Large intestine (tissue), 3 donors: ENCODE data around the gene WNT11. TPM values are rescaled to one million over a fixed set of nuclear protein-coding genes. Genes with fewer than 3 reads are reported as not detected.
A peak's percentile ranks its signal among the peaks of the same experiment; 100 is the strongest.

Source experiments
- DNase-seq, 2 donors: peaks; one replicate each; pipeline versions ENCODE4 v3.0.0 to v3.0.0-alpha.2; 2013
- H3K27ac ChIP-seq: one replicate; pipeline ENCODE4 v1.5.1; 2013; ENCODE audit warnings: low read length
- H3K27me3 ChIP-seq: 2 replicates; pipeline ENCODE4 v1.6.1; 2013; ENCODE audit warnings: low read length; ENCODE audit not compliant: control insufficient read depth, insufficient read depth
- H3K36me3 ChIP-seq: 2 replicates; pipeline ENCODE4 v1.6.1; 2013; ENCODE audit warnings: low read length; ENCODE audit not compliant: control insufficient read depth, insufficient read depth
- H3K4me1 ChIP-seq: one replicate; pipeline ENCODE4 v1.6.1; 2013; ENCODE audit warnings: low read length; ENCODE audit not compliant: control insufficient read depth, insufficient read depth
- H3K4me3 ChIP-seq: one replicate; pipeline ENCODE4 v1.5.1; 2013; ENCODE audit warnings: low read length
- H3K9me3 ChIP-seq: one replicate; pipeline ENCODE4 v1.6.1; 2013; ENCODE audit warnings: mild to moderate bottlenecking, low read depth, low read length, moderate library complexity; ENCODE audit not compliant: control insufficient read depth
- WGBS: methylation state at CpG from one replicate; pipeline ENCODE4 v1.1.5; 2013; ENCODE audit warnings: low lambda C conversion rate; ENCODE audit not compliant: insufficient coverage; 5-methylcytosine and 5-hydroxymethylcytosine counted together
- polyA plus RNA-seq: library from polyadenylated mRNA; unstranded; fragments of 120-200 nt; gene quantifications from one replicate; pipeline ENCODE4 v1.2.1, GENCODE V29; 2013

The WNT11 gene
- polyA plus RNA-seq, 1 donor = 14.4 TPM

GRCh38 chr11:76162336-76163288, 43.7 kb downstream of the WNT11 start:
- Histone ChIP-seq H3K4me1 (peaks cover 9% of the 10 kb centered on the region), H3K9me3 (no peaks in the 10 kb centered on the region), H3K36me3 (no peaks in the 10 kb centered on the region), H3K27me3 (no peaks in the 10 kb centered on the region), H3K4me3 (no peak overlapping the region), H3K27ac (no peak overlapping the region)
- no CpG with 5 or more reads among the region's 15 CpGs for WGBS
- DNase-seq = peak in 1 of 2 donors; percentile 27

DNA sequence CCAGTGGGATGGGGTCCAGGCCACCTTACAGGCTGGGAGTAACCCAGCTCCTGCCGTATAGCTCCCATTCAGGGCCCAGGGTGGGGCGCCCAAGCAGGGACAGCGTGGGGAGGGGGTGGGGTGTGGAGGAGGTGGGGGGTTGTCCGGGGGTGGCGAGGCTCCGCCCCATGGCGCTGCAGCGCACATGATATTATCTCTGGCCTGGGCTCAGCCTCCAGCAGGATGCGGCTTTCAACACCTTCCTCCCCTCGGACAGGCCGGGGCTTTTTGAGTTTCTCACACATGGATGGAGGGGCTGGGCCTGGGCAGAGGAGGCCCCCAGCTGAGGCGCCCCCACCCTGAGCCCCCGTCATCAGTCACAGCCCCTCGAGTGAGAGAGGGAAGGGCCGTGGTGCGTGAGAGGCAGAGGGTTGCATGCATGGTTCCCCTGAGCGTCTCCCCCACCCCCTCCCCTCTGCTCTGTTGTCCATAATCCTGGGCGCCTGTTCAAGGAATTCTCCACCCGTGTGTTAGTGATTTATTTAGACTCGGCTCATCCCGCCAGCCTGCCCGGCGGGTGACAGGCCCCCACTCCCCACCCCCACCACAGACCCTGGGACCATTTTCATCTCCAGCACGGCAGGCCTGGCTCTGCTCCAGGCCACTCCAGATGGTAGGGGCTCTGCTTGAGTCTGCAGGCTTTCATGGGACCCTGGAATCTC, 44.9 kb downstream of the WNT11 start:
- Histone ChIP-seq H3K4me1 (peaks cover 9% of the 10 kb centered on the region), H3K27ac (no peak overlapping the region), H3K36me3 (no peaks in the 10 kb centered on the region), H3K9me3 (no peaks in the 10 kb centered on the region), H3K4me3 (no peak overlapping the region), H3K27me3 (no peaks in the 10 kb centered on the region)
- WGBS = no CpG with 5 or more reads among the region's 24 CpGs
- peak in 1 of 2 donors; percentile 21 for DNase-seq

GRCh38 chr11:76160856-76161255, 45.4 kb downstream of the WNT11 start:
- DNase-seq = no peak
- Histone ChIP-seq H3K27me3 (no peaks in the 10 kb centered on the region), H3K36me3 (no peaks in the 10 kb centered on the region), H3K4me3 (no peak overlapping the region), H3K27ac (no peak overlapping the region), H3K4me1 (peaks cover 9% of the 10 kb centered on the region), H3K9me3 (no peaks in the 10 kb centered on the region)
- WGBS = no CpG with 5 or more reads among the region's 8 CpGs

GRCh38 chr11:76159983-76160661, 46.2 kb downstream of the WNT11 start:
- no peaks in the 10 kb centered on the region for H3K27me3 ChIP-seq
- no peak overlapping the region for H3K27ac ChIP-seq
- H3K36me3 ChIP-seq = no peaks in the 10 kb centered on the region

DNA sequence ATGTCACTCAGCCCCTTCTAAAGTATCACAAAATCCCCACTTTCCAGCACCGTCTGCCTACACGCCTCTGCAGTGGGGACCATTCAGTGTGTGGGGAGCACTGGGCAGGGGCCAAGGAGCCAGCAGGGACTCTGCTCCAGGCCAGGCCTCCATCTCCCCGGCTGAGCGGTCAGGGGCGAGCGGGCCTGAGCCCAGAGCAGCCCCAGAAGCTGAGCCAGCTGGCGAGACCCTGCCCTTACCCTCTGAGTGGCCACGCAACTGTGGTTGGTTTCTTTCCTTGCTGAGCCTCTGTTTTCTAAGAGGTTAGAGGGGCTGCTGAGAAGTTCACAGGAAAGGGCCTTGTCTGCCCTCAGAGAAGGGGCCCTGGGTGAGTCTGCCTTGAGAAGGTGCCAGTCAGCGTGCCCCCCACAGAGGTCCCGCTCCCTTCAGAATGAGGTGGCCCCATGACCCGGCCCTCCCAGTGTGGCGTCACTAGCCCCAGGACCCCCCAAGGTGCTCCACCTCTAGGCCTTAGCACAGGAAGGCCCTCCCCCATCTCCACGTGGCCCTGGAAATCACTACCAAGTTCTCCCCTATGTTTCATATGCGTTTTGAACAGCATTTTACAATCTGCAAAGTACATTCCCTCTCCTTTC, 46.9 kb downstream of the WNT11 start:
- Histone ChIP-seq H3K4me1 (peaks cover 9% of the 10 kb centered on the region), H3K27ac (no peak overlapping the region), H3K27me3 (no peaks in the 10 kb centered on the region), H3K36me3 (no peaks in the 10 kb centered on the region), H3K9me3 (no peaks in the 10 kb centered on the region), H3K4me3 (no peak overlapping the region)
- no peak for DNase-seq
- WGBS = no CpG with 5 or more reads among the region's 14 CpGs

More at GRCh38 chr11:76159983-76160661, 46.2 kb downstream of the WNT11 start:
- peaks cover 9% of the 10 kb centered on the region for H3K4me1 ChIP-seq
- no peak for DNase-seq
- no peaks in the 10 kb centered on the region for H3K9me3 ChIP-seq
- no peak overlapping the region for H3K4me3 ChIP-seq
- WGBS = no CpG with 5 or more reads among the region's 14 CpGs

GRCh38 chr11:76158394-76159302, 47.7 kb downstream of the WNT11 start:
- H3K27me3 ChIP-seq = no peaks in the 10 kb centered on the region
- WGBS = no CpG with 5 or more reads among the region's 24 CpGs
- no peak overlapping the region for H3K27ac ChIP-seq
- H3K9me3 ChIP-seq = no peaks in the 10 kb centered on the region
- no peak overlapping the region for H3K4me3 ChIP-seq
- no peaks in the 10 kb centered on the region for H3K36me3 ChIP-seq
- DNase-seq = no peak
- H3K4me1 ChIP-seq = peaks cover 9% of the 10 kb centered on the region

DNA sequence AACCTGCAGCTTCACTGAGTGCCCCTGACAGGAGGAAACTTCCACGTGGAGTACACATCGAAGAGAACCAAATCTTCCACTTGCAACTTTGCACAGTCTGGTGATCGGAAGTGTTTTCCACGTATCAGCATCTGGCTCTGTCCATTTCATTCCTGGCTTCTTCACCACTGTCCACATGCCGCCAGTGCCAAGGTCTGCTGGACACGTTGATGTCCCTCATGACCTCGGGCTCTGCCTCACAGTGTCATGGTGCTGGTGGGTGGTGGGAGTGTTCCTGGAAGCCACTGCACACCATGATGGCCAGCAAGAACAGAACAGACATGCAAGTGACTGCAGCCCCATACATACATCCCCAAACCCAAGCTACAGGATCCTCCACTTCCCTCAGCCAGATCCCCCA, 48.4 kb downstream of the WNT11 start:
- no peaks in the 10 kb centered on the region for H3K27me3 ChIP-seq
- no peak for DNase-seq
- 100% methylated on average over 1 of the region's 7 CpGs for WGBS
- H3K36me3 ChIP-seq = no peaks in the 10 kb centered on the region
- no peaks in the 10 kb centered on the region for H3K9me3 ChIP-seq
- peaks cover 13% of the 10 kb centered on the region for H3K4me1 ChIP-seq
- H3K4me3 ChIP-seq = no peak overlapping the region
- H3K27ac ChIP-seq = no peak overlapping the region

DNA sequence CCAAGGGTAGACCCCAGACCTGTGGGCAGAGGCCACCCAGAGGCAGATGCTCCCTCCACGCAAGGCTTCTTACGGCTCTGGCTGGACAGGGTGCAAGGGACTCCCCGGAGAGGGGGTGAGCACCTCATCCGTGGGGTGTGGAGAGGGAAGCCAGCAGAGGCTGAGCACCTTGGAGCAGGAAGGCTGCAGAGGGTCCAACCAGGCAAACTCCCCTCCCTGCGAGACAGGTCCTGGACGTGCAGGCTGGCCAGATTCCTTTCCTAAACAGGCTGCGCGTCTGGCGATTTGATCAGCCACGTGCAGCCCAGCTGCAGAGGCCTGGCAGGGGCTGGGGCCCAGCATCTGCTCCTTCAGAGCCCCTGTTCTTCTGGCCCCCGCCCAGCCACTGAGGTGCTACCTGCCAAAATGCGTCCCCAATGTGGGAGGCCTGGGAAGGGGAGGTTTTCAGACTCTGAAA, 49.3 kb downstream of the WNT11 start:
- H3K36me3 ChIP-seq = no peaks in the 10 kb centered on the region
- no peaks in the 10 kb centered on the region for H3K9me3 ChIP-seq
- WGBS = no CpG with 5 or more reads among the region's 12 CpGs
- no peak overlapping the region for H3K27ac ChIP-seq
- peaks cover 13% of the 10 kb centered on the region for H3K4me1 ChIP-seq
- no peak for DNase-seq
- no peak overlapping the region for H3K4me3 ChIP-seq
- H3K27me3 ChIP-seq = no peaks in the 10 kb centered on the region

GRCh38 chr11:76155500-76156227, 50.6 kb downstream of the WNT11 start:
- Histone ChIP-seq H3K27ac (no peak overlapping the region), H3K9me3 (no peaks in the 10 kb centered on the region), H3K4me1 (peaks cover 11% of the 10 kb centered on the region), H3K36me3 (no peaks in the 10 kb centered on the region), H3K4me3 (no peak overlapping the region), H3K27me3 (no peaks in the 10 kb centered on the region)
- WGBS = 73% methylated on average over 5 of the region's 11 CpGs
- no peak for DNase-seq
